SIG-M5 treated with dmso at 0.1 percent for 504 hours (cell line): ENCODE data around the gene LARP1B.
A peak's percentile ranks its signal among the peaks of the same experiment; 100 is the strongest.
"Not testable (repeated sequence)": the region's sequence is repeated elsewhere in the genome, so short reads cannot be mapped to it uniquely, and the experiment has no call there.

Experiments
- DNase-seq: peaks from one replicate; lab custom pipeline; 2025; ENCODE audit not compliant: unreplicated experiment; lab: John Stamatoyannopoulos, UW

LARP1B gene

DNA sequence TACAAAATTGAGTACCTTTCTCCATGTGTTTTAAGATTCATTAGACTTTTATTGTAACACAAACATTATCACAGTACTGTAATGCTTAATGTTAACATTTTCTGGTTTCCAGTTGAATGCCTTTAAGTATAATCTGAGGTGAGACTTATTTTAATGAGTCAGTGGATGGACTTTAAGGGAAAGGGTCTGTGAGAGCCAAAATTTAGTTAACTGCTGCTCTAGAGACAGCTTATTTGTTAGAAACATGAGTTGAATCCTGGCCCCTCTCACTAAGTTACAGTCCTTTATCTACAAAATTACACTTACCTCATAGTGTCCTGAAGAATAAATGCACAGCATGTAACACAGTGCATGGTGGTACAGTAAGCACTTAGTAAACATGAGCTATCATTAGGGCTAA, 160.5 kb downstream of the LARP1B start:
- DNase-seq, result no peak

DNA sequence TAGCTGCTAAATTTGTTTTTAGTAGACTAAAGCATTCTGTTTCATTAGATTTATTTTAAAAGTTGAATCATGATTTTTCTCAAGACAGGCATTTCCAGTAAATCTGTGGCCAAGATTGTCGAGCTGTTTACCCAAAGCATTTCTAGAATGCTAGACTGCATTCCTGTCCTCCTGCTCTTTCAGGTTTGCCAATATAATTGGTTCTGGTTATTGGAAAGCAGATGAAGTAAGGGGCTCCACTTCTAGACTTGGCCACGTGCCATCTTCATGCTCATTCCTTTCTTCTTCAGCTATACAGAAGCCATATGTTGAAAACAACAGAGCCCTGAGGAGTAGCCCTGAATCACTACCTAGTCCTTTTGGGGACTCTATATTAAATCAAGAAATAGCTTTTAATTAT, 164.0 kb downstream of the LARP1B start:
- peak; percentile 10 for DNase-seq

DNA sequence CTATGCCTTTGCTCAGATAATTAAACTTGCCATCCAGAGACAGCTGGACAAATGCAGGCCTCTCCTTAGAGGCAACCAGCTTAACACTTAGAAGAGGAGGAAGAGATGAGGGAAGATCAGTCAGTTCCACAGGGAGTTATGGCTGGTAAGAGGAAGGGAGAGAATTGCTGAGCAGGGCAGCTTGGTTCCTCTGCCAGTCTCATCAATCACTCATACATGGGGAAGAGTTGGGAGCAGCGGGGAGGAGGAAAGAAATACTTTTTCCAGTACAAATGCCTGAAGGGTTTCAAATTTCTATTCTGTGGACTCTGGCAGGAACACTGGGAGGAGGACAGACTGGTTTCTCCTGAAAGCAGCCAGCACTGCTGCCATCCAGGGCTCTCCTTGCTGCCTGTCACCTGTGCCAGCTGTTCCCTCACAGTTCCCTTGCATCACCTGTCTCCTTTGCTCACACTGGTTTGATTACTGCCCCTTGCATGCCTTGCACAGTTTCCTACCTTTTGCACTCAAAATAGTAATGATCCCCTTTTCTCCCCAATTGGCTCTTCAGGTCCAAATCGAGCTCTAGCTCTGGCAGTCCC, 167.0 kb downstream of the LARP1B start:
- peak; percentile 37 for DNase-seq

DNA sequence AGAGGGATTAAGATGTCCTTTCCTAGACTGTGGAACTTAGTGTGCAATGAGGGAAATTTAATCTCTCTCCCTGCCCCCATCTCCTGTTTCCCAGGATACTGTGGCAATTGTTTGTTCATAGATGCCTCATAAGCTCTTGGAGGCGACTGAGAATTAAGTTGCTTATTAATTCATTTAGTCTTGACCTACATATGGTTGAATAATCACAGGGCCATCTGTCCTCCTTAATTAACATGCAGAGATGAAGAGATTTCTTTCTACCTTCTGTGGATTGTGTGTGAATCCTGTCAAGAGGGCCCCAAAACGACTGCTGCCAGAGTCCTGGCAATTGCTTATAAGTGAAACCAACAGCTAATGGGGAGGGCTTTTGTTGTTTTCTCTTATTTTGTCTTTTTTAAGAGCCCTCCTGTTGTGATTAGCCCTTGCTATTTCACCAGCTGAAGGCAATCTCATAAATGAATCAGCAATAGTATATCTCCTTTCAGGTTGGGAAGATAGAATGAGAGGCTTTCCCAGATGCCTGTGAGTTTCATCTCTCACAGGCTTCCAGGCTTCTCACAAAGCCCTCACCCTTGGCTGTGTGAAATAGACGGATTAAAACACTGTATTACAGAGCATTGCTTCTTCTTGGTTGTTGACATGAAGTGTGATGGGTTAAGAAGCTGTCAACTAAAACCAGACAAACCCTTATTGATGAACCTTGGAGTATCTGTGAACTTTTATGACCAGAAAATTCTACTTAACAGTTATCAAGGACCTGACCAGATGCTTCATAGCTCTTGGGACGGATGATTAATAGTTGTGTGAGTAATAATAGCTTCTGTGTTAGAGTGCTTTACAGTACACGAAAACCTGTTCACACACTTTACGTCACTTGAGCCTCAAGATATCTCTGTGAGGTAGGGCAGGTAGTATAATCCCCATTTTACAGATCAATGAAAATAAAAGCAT, 168.0 kb downstream of the LARP1B start:
- no peak for DNase-seq

DNA sequence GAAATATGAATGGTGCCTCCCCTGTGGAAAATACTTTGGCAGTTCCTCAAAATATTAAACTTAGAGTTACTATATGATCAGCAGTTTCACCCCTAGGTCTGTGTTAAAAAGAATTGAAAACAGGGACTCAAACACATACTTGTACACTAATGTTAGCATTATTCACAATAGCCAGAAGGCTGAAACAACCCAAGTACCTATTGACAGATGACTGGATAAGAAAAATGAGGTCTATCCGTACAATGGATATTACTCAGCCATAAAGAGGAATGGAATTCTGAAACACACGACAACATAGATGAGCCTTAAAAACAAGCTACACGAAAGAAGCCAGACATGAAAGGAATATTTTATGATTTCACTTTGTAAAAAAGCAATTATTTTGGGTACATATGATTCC, 171.6 kb downstream of the LARP1B start:
- no peak for DNase-seq

DNA sequence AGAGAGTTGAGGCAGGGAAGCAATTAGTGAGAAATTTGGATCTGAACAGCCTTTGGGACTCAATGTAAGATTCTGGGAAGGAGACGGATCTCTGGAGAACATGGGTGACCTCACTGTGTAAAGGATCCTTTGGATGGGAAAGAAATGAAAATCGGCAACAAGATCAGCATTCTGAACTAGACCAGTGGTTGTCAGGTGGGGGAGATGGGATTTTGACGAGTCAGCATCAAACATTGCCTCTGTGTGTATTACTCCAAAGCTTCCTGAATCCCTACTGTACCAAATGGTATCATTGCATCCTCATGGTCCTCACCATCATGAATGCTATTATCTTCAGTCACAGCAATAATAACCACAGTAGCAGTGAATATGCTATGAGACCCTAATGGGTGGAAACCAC, 173.7 kb downstream of the LARP1B start:
- no peak for DNase-seq

DNA sequence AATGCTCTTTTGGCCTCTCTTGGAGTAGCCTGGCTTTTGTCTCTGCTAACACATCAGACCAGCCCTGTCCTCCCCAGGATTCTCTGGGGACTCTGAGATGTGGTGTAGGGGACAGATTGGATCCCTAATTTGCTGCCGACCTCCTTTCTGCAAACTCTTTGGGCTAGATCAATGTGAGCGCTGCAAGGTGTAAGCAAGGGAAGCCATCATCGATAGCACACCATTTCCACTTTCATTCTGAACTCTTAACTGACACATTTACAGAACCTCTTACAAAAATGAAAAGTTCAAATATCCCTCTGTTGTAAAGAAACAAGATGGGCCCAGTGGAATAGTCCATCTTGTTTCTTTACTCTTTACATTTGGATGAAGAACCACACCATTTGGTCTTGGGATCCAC, 179.9 kb downstream of the LARP1B start:
- no peak for DNase-seq

DNA sequence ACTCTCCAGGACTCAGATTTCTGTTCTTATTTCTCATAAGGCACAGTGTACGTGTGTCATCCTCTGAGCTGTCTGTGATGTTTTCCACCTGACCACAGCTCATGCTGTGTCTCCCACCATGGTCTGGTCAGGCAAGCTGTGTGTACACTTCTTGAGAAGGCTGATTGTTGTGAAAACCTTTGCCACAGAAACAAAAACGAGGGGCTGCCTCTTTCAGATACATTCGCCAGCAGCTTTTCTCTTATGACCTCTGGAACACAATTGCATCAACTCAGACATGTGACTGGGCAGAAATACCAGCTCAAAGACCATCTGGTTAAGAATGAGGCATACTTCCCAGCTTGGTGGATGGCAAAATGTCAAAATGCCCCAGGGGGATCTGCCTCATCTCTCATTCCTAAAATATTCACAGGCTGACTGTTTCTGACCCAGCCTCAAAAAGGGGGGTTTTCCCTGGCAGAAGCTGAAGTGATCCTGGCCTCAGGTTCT, 180.4 kb downstream of the LARP1B start:
- DNase-seq, result peak; percentile 10

DNA sequence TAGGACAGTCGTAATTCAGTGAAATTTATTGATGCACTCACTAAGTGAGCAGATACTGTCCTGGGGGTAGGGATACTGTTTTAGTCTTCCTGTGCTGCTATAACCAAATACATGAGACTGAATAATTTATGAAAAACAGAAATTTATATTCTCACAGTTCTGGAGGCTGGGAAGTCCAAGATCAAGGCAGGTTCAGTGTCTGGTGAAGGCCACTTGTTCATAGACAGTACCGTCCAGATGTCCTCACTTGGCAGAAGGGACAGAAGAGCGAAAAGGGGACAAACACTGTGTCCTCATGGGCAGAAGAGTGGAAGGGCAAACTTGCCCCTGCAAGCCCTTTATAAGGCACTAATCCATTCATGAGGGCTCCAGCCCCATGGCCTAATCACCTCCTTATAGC, 180.9 kb downstream of the LARP1B start:
- DNase-seq, result no peak

DNA sequence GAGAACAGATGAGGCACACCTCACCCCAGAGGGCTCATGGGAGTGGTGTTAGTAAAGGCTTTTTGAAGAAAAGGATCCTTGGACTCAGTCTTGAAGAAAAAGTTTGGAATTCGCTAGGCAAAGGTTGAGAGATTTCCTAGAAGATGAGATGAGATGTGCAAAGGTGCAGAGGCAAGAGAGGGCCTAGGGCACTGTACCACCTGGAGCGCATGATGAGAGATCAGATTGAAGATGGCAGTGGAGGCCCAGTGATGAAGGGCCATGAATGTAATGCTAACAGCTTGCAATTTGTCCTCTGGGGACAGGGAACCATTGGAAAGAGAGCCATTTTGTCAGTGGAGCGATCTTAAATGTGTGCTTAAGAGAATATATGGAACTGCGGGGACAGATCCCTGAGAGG, 181.5 kb downstream of the LARP1B start:
- no peak for DNase-seq

DNA sequence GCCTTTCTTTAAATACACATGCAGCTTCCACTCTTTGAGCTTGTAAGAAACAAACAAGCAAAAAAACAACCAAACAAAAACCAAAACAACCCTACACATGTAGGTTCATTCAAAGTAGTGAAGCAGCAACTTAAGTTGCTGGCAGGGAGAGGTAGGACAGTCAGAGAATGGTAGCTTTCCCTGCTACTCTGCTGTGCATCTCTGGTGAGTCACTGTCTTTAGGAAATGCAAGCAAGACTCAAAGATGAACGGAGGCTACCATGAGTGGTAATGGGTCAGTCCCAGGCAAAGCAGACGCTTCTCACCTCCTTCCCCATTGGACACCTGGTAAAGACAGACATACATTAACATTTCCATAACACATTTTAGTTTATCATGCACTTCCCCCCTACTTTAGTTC, 183.3 kb downstream of the LARP1B start:
- no peak for DNase-seq

DNA sequence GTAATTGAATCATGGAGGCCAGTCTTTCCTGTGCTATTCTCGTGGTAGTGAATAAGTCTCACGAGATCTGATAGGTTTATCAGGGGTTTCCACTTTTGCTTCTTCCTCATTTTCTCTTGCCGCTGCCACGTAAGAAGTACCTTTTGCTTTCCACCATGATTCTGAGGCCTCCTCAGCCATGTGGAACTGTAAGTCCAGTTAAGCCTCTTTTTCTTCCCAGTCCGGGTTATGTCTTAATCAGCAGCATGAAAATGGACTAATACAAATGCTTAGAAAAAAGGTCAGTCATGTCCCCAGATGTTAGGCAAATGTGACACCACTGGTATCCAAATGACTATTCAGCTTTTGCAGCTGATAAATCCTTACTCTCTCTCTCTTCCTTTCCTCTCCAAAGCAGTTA, 184.3 kb downstream of the LARP1B start:
- not testable (repeated sequence) for DNase-seq

DNA sequence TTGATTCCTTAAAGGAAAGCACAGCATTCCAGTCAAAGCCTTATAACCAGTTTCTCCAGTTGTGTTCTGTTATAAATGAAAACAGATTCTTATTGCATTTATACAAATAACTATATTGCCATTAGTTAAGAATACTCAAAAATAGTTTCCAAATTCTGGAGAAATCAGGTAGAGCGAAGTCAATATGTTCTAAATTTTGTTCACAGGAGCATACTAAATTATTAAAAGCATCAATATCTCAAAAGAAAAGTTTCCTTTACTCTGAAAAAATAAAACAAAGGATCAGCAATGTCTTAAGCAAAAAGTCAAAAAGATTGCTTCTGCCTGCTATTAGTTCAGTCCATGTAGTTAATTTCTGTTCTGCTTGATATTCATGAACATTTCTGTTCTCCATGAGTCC, 186.8 kb downstream of the LARP1B start:
- no peak for DNase-seq

DNA sequence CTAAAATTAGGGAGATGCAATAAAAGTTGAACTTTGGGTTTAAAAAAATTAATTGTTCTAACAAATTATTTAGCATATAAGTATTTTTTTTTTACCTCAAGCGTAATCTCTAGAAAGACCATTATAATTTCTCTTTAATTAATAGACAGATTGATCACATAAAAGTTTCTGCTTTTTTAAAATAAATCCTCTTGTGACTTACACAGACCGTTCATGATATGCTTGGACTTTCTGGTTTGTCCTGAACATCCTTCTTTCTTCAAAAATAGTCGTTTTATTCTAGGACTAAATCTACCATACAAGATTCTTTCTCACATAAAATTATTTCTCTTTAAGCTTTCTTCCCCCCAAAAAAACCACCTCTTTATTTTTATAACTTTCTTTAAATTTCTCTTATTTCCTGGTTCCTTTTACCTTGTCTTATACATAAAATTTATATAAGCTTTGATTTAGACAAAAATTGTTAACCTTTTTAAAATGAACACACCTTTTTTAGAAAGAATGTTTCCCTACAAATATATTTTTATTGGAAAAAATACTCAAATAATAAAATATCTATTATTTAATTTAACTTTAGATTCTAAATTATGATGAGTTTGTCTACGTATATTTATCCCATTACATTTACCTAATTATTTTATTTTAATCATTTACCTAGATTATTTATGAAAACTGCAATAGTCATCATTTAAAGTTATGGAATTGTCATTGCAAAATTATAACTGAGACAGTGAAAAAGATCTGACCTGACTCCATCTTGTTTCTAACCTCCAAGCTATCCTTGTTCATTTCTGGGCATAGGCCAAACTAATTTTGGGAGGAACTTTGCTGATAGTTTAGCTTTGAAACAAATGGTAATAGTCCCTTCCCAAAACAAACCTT, 188.9 kb downstream of the LARP1B start:
- no peak for DNase-seq

DNA sequence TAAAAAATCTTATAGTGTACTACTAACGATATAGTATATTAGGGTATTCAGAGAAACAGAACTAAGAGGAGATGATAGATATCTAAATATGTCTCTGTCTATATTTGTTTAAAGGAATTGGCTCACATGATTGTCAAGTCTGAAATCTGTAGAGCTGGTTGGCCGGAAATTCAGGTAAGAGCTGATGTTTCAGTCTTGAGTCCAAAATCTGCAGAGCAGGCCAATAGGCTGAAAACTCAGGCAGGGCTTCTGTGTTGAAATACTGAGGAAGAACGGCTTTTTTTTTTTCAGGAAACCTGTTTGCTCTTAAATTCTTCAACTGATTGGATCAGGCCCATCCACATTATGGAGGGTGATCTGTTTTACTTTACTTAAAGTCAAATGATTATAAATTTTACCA, 194.8 kb downstream of the LARP1B start:
- no peak for DNase-seq

DNA sequence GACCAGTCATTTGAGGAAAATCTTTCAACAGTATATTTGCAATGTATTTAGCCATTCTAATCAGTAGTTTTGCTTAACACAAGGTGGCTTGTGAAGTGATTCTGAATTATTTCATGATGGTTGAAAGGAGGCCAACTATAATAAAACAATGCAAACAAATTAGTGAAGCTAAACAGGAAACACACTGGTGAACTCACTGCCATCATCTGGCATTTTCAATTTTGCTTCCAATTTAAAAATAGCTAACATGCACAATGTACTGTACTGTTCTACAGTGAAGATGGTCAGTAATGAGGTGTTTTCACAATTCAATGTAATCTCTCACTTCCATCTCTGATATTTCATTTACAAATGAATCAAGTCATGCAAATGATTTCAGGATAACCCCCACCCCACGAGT, 195.4 kb downstream of the LARP1B start:
- DNase-seq, result no peak

DNA sequence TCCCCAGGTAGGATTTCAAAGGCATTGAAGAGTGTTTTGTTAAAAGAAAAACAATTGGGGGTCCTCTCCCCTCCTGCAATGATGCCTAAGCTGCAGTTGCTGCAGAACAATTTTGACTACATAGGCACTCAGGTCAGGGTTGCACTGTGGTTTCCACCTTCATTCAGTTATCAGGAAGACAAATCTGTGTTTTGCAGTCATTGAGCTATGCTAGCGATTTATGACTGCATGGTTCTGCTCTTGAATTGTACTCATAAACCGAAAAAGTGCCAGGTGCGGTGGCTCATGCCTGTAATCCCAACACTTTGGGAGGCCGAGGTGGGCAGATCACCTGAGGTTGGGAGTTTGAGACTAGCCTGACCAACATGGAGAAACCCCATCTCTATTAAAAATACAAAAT, 197.1 kb downstream of the LARP1B start:
- DNase-seq, result not testable (repeated sequence)

DNA sequence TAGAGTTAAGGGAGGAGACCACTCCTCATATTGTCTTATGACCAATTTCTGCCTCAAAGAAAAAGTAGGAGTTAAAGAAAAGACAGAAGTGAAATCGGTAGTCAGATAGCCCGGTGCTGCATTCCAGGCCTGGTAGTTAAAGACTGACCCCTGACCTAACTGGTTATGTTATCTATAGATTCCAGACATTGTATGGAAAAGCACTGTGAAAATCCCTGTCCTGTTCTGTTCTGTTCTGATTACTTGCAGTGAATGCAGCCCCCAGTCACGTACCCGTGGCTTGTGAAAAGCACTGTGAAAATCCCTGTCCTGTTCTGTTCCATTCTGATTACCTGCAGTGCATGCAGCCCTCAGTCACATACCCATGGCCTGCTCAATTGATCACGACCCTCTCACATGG, 198.8 kb downstream of the LARP1B start:
- not testable (repeated sequence) for DNase-seq
